ENCODE results near the gene PYGB.

DNA sequence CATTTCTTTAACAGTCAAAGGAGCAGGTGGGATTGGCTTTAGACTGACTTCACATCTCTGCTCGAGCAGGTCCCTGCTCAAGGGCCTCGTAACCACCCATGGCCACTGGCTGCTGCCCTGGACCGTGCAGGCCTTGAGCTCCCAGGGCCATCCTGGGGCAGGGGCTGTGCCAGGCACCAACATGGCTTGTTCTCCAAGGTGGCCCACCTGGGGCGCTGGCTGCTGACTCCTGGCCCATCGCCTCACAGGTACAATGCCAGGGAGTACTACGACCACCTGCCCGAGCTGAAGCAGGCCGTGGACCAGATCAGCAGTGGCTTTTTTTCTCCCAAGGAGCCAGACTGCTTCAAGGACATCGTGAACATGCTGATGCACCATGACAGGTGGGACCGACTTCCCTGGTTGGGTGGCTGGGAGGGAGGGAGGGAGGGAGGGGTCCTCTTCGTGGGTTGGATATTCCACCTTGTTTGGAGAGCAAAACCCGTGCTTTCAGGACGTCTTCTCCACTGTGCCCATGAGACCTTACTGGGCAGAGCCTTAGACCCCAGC, 46.1 kb downstream of the PYGB start:
- TF ChIP-seq, protein P1, sequence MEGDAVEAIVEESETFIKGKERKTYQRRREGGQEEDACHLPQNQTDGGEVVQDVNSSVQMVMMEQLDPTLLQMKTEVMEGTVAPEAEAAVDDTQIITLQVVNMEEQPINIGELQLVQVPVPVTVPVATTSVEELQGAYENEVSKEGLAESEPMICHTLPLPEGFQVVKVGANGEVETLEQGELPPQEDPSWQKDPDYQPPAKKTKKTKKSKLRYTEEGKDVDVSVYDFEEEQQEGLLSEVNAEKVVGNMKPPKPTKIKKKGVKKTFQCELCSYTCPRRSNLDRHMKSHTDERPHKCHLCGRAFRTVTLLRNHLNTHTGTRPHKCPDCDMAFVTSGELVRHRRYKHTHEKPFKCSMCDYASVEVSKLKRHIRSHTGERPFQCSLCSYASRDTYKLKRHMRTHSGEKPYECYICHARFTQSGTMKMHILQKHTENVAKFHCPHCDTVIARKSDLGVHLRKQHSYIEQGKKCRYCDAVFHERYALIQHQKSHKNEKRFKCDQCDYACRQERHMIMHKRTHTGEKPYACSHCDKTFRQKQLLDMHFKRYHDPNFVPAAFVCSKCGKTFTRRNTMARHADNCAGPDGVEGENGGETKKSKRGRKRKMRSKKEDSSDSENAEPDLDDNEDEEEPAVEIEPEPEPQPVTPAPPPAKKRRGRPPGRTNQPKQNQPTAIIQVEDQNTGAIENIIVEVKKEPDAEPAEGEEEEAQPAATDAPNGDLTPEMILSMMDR (conservative IDR thresholded peaks at IDR 0.05; ENCODE audit: low read depth, low read length) = no peak
- no peak for TF ChIP-seq EZH2 (IDR thresholded peaks at IDR 0.05; ENCODE audit: low read length, unreplicated experiment)

Data from PC-3 (cell line).